Fibroblast of lung (primary cell): Measurements from ENCODE around the gene LRRK2. TPM values are rescaled to one million over a fixed set of nuclear protein-coding genes. Genes with fewer than 3 reads are reported as not detected.

ENCODE experiments used
- DNase-seq, 2 donors: peaks; one replicate each; pipeline versions ENCODE4 v3.0.0 to v3.0.0-alpha.2; 2010; ENCODE audit warnings: low read depth in 2 of 2
- H2AFZ ChIP-seq: 2 replicates; pipeline ENCODE4 v1.5.1; 2012; ENCODE audit warnings: low read length, control low read depth, inconsistent platforms
- H3K27ac ChIP-seq: 2 replicates; pipeline ENCODE4 v1.5.1; 2011; ENCODE audit warnings: low read length, control low read depth; ENCODE audit not compliant: insufficient read depth
- H3K27me3 ChIP-seq: 2 replicates; pipeline ENCODE4 v1.5.1; 2011; ENCODE audit warnings: mild to moderate bottlenecking, low read length; ENCODE audit not compliant: control insufficient read depth, insufficient read depth
- H3K36me3 ChIP-seq: 2 replicates; pipeline ENCODE4 v1.5.1; 2011; ENCODE audit warnings: low read length; ENCODE audit not compliant: control insufficient read depth, insufficient read depth
- H3K4me1 ChIP-seq: 2 replicates; pipeline ENCODE4 v1.5.1; 2011; ENCODE audit warnings: low read length; ENCODE audit not compliant: control insufficient read depth, insufficient read depth; ENCODE audit errors: extremely low read depth
- H3K4me2 ChIP-seq: 2 replicates; pipeline ENCODE4 v1.5.1; 2011; ENCODE audit warnings: low read length, control low read depth; ENCODE audit not compliant: insufficient read depth; ENCODE audit errors: extremely low read depth
- H3K4me3 ChIP-seq, 4 experiments: fragments of 200-600 bp in 1 of 4; sonication (generic) in 1 of 4; replicated peaks in 1 of 4; 2 replicates each; pipeline ENCODE4 v1.5.1; 2011 to 2016; ENCODE audit warnings: low read length in 4 of 4, low read depth in 3 of 4, mild to moderate bottlenecking in 3 of 4, control low read depth in 2 of 4, inconsistent platforms in 1 of 4, mixed read lengths in 1 of 4; ENCODE audit not compliant: insufficient read depth in 1 of 4; ENCODE audit errors: control extremely low read depth in 1 of 4
- H3K79me2 ChIP-seq: 2 replicates; pipeline ENCODE4 v1.5.1; 2012; ENCODE audit warnings: mild to moderate bottlenecking, low read length, inconsistent platforms; ENCODE audit not compliant: control insufficient read depth, insufficient read depth
- H3K9ac ChIP-seq: 2 replicates; pipeline ENCODE4 v1.5.1; 2011; ENCODE audit warnings: mild to moderate bottlenecking, low read length, control low read depth; ENCODE audit not compliant: insufficient read depth
- H3K9me3 ChIP-seq: 2 replicates; pipeline ENCODE4 v1.5.1; 2012; ENCODE audit warnings: low read depth, low read length; ENCODE audit not compliant: control insufficient read depth, insufficient read depth
- H4K20me1 ChIP-seq: 2 replicates; pipeline ENCODE4 v1.5.1; 2011; ENCODE audit warnings: low read length; ENCODE audit not compliant: control insufficient read depth, insufficient read depth; ENCODE audit errors: extremely low read depth
- CTCF ChIP-seq, 2 donors: IDR thresholded peaks in 1 of 2; conservative IDR thresholded peaks in 1 of 2; 1 replicate in 1 of 2; 2 replicates in 1 of 2; pipeline ENCODE4 v1.5.1; 2011 to 2012; ENCODE audit warnings: low read length in 2 of 2, control low read depth in 1 of 2, inconsistent platforms in 1 of 2, low read depth in 1 of 2, mild to moderate bottlenecking in 1 of 2
- EZH2 ChIP-seq: IDR thresholded peaks from 2 replicates; pipeline ENCODE4 v1.5.1; 2012; ENCODE audit warnings: low read length, control low read depth, mild to moderate bottlenecking; ENCODE audit errors: missing control alignments
- polyA plus RNA-seq, 2 donors: library from polyadenylated mRNA; depleted of rRNA in 1 of 2; stranded (reverse) in 1 of 2; unstranded in 1 of 2; fragments of >200 nt; gene quantifications; 2 replicates each; pipeline ENCODE4 v1.2.1, GENCODE V29; 2011 to 2012; ENCODE audit warnings: missing spikeins in 1 of 2
- total RNA-seq: library from RNA; depleted of rRNA; stranded (reverse); fragments of >200 nt; gene quantifications from 2 replicates; pipeline ENCODE4 v1.2.1, GENCODE V29; 2014

The LRRK2 gene
- total and polyA plus RNA-seq, 2 donors (not counting 1 experiment from before 2014, with no cell fraction given) = 2.2 to 14.0 TPM

- Histone ChIP-seq H3K9me3 (no peaks in the 10 kb centered on the region), H3K79me2 (no peaks in the 10 kb centered on the region), H3K4me2 (no peak overlapping the region), H3K27me3 (no peaks in the 10 kb centered on the region), H3K27ac (no peak overlapping the region), H3K9ac (no peak overlapping the region), H3K4me3 (no peak overlapping the region), H3K4me1 (no peaks in the 10 kb centered on the region), H4K20me1 (no peaks in the 10 kb centered on the region), H3K36me3 (no peaks in the 10 kb centered on the region), H2AFZ (no peak overlapping the region)
- no peak for DNase-seq
- TF ChIP-seq EZH2 = no peak
- no peak for TF ChIP-seq CTCF (conservative IDR thresholded peaks at IDR 0.05 in 1 of 2, IDR thresholded peaks at IDR 0.05 in 1 of 2; ENCODE audit: low read depth in 1 of 2, low read length in 2 of 2)
Observed at GRCh38 chr12:40271981-40272664, 47.3 kb downstream of the LRRK2 start.

- no peak overlapping the region for H3K27ac ChIP-seq
- TF ChIP-seq CTCF (conservative IDR thresholded peaks at IDR 0.05 in 1 of 2, IDR thresholded peaks at IDR 0.05 in 1 of 2; ENCODE audit: low read depth in 1 of 2, low read length in 2 of 2) (no peak), EZH2 (no peak)
- no peak overlapping the region for H3K4me3 ChIP-seq
- H3K27me3 ChIP-seq = no peaks in the 10 kb centered on the region
- no peak overlapping the region for H2AFZ ChIP-seq
- H4K20me1 ChIP-seq = no peaks in the 10 kb centered on the region
- no peak overlapping the region for H3K9ac ChIP-seq
- H3K36me3 ChIP-seq = no peaks in the 10 kb centered on the region
- no peak overlapping the region for H3K4me2 ChIP-seq
- H3K4me1 ChIP-seq = no peaks in the 10 kb centered on the region
- H3K9me3 ChIP-seq = no peaks in the 10 kb centered on the region
- no peak for DNase-seq
- H3K79me2 ChIP-seq = no peaks in the 10 kb centered on the region
Observed at GRCh38 chr12:40281791-40282364, 57.1 kb downstream of the LRRK2 start.

DNA sequence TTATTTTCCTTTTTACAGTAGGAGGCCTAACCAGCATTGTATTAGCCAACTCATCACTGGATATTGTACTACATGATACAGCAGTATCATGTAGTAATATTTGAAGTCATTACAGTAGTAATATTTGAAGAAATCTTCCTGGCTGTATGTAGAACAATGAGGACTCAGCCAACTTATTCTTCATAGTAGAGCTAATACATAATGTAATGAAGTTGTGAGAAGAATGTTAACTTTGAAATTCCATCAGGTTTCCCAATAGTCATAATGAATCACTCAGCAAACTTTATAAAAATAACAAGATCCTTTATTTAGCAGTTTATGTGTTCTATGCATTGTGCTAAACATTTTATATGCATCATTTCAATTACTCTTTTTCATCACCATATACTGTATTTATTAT, 61.8 kb downstream of the LRRK2 start:
- Histone ChIP-seq H3K4me2 (no peak overlapping the region), H3K9ac (no peak overlapping the region), H4K20me1 (no peaks in the 10 kb centered on the region), H3K27me3 (no peaks in the 10 kb centered on the region), H2AFZ (no peak overlapping the region), H3K4me3 (no peak overlapping the region), H3K9me3 (no peaks in the 10 kb centered on the region), H3K4me1 (no peaks in the 10 kb centered on the region), H3K36me3 (no peaks in the 10 kb centered on the region), H3K79me2 (no peaks in the 10 kb centered on the region), H3K27ac (no peak overlapping the region)
- no peak for DNase-seq
- TF ChIP-seq EZH2 (no peak), CTCF (conservative IDR thresholded peaks at IDR 0.05 in 1 of 2, IDR thresholded peaks at IDR 0.05 in 1 of 2; ENCODE audit: low read depth in 1 of 2, low read length in 2 of 2) (no peak)
